Frontal cortex (tissue), 4 donors: Measurements from ENCODE around the gene NELFA. TPM values are rescaled to one million over a fixed set of nuclear protein-coding genes. Genes with fewer than 3 reads are reported as not detected.
A peak's percentile ranks its signal among the peaks of the same experiment; 100 is the strongest.

ENCODE experiments used
- DNase-seq, 2 donors: peaks; one replicate each; pipeline ENCODE4 v3.0.0; 2012; ENCODE audit warnings: low spot score in 2 of 2
- FAIRE-seq: peaks from 2 replicates; lab custom pipeline; 2012; peaks lifted over from hg19 to GRCh38; lab: Jason Lieb, UNC
- total RNA-seq: library from RNA; depleted of rRNA; stranded (reverse); fragments of >200 nt; gene quantifications from one replicate; pipeline ENCODE4 v1.2.3, GENCODE V29; 2014
- donor health status: control.
- donor health status: control.
- donor health status: control.

The NELFA gene
- 16.3 TPM for total RNA-seq

- DNase-seq (peak; percentile 92 to 97), FAIRE-seq (no peak)
Observed at GRCh38 chr4:2008921-2009650, at the start of gene NELFA. TSS of gene NELFA (minus strand) at chr4:2008974. CDS start at chr4:2008959, 15 bp downstream.

GRCh38 chr4:2057382-2058065 lies 48.8 kb upstream of the NELFA start:
- FAIRE-seq (no peak), DNase-seq (no peak)

GRCh38 chr4:2054217-2054616 lies 45.4 kb upstream of the NELFA start:
- no peak for FAIRE-seq
- no peak for DNase-seq

GRCh38 chr4:2051086-2051485 lies 42.3 kb upstream of the NELFA start:
- DNase-seq: peak in 1 of 2 donors; percentile 1
- no peak for FAIRE-seq

- FAIRE-seq (no peak), DNase-seq (no peak)
Observed at GRCh38 chr4:2049811-2050210, 41.0 kb upstream of the NELFA start.

GRCh38 chr4:2049381-2049780 lies 40.6 kb upstream of the NELFA start:
- peak in 1 of 2 donors; percentile 3 for DNase-seq

GRCh38 chr4:2048831-2049230 lies 40.1 kb upstream of the NELFA start:
- DNase-seq (peak in 1 of 2 donors; percentile 4), FAIRE-seq (no peak)

More at GRCh38 chr4:2049381-2049780, 40.6 kb upstream of the NELFA start:
- no peak for FAIRE-seq

GRCh38 chr4:2047781-2048581 lies 39.2 kb upstream of the NELFA start:
- FAIRE-seq: no peak

GRCh38 chr4:2047031-2047660 lies 38.4 kb upstream of the NELFA start:
- FAIRE-seq (no peak), DNase-seq (no peak)

More at GRCh38 chr4:2047781-2048581, 39.2 kb upstream of the NELFA start:
- peak in 1 of 2 donors; percentile 28 for DNase-seq

GRCh38 chr4:2046031-2046961 lies 37.5 kb upstream of the NELFA start:
- no peak for FAIRE-seq
- DNase-seq: no peak

GRCh38 chr4:2045518-2045951 lies 36.8 kb upstream of the NELFA start:
- DNase-seq (peak in 1 of 2 donors; percentile 38), FAIRE-seq (no peak)

GRCh38 chr4:2044542-2045517 lies 36.1 kb upstream of the NELFA start:
- FAIRE-seq (no peak), DNase-seq (no peak)

GRCh38 chr4:2044119-2044485 lies 35.3 kb upstream of the NELFA start:
- no peak for FAIRE-seq
- DNase-seq: no peak

GRCh38 chr4:2043396-2044118 lies 34.8 kb upstream of the NELFA start:
- FAIRE-seq: no peak
- DNase-seq: no peak

GRCh38 chr4:2042947-2043395 lies 34.2 kb upstream of the NELFA start:
- DNase-seq (no peak), FAIRE-seq (no peak)

- peak; percentile 71 to 86 for DNase-seq
- FAIRE-seq: no peak
Observed at GRCh38 chr4:2042204-2042946, 33.6 kb upstream of the NELFA start.
